Endometrium (tissue), 2 donors: ENCODE data around the gene WDR31.
"Not testable (repeated sequence)": the region's sequence is repeated elsewhere in the genome, so short reads cannot be mapped to it uniquely, and the experiment has no call there.

Source experiments
- FAIRE-seq: peaks from 2 replicates; lab custom pipeline; 2012; peaks lifted over from hg19 to GRCh38; lab: Jason Lieb, UNC
- donor health status: control.
- donor health status: control.

WDR31 gene

GRCh38 chr9:113368982-113369854 lies 29.1 kb upstream of the WDR31 start:
- no peak for FAIRE-seq

- no peak for FAIRE-seq
Observed at GRCh38 chr9:113368348-113368981, 28.4 kb upstream of the WDR31 start.

DNA sequence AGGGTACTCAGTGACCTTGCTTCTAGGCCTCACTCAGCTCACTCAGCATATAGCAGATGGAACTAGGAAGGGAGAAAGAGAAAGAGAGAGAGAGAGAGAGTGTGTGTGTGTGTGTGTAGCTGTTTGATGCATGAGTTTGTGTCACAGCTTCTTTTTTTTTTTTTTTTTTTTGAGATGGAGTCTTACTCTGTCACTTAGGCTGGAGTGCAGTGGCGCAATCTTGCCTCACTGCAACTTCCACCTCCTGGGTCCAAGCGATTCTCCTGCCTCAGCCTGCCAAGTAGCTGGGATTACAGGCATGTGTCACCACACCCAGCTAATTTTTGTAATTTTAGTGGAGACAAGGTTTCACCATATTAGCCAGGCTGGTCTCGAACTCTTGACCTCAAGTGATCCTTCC lies 25.6 kb upstream of the WDR31 start:
- not testable (repeated sequence) for FAIRE-seq

DNA sequence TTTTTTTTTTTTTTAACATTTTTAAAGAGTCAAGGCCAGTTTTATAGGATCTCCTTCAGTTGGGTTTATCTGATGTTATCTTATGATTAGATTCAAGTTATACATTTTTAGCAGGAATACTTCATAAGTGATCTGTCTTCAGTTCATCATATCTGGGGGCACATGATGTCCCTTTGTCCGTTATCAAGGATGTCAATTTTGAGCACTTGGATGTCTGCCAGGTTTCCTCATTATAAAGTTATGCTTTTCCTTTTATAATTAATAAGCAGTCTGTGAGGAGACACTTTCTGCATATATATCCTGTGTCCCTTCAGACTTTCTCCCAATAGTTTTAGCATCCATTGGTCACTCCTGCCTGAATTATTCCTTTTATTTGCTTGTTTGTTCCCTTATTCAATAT lies 24.9 kb upstream of the WDR31 start:
- FAIRE-seq: no peak

DNA sequence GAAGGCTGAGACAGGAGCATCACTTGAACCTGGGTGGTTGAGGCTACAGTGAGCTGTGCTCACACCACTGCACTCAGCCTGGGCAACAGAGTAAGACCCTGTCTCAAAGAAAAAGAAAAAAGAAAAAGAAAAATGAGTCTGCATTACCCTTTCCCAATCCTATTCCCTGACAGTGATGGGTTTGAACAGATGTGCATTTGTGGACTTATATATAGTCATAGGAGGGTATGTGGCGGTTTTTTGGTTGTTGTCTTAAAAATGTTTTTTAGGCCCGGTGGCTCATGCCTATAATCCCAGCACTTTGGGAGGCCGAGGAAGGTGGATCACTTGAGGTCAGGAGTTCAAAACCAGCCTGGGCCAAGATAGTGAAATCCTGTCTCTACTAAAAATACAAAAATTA lies 23.3 kb upstream of the WDR31 start:
- FAIRE-seq: no peak

DNA sequence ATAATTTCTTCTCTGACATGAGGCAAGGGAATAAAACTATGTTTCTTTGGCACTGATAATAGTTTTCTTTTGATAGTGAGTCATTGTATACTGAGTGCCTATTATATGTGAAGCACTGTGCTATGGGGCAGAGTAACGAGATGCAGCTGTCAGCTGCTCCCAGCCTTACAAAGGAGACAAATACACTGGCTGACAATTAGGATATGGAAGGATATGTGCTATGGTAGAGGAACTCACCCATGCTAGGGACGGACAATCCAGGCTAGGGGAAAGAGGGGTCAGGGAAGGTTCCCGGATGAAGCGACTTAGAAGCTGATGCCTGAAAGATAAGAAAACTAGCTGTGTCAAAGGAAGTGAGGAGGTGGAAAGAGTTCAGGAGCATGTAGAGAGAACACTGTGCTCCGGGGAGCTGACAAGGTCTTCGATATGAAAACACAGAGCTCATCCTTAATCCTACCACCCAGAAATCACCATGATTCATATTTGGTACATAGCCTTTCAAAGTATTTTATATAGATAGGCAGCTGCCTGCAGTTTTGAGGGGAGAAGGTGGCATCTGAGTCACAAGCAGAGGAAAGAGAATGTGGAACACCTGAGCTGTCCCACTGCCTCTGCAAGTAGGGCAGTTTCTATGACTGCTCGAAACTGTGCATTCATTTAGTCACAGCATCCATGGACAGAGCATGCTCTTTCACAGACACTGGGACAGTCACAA lies 21.4 kb upstream of the WDR31 start:
- FAIRE-seq: no peak

- FAIRE-seq: no peak
Observed at GRCh38 chr9:113360242-113360842, 20.3 kb upstream of the WDR31 start.

DNA sequence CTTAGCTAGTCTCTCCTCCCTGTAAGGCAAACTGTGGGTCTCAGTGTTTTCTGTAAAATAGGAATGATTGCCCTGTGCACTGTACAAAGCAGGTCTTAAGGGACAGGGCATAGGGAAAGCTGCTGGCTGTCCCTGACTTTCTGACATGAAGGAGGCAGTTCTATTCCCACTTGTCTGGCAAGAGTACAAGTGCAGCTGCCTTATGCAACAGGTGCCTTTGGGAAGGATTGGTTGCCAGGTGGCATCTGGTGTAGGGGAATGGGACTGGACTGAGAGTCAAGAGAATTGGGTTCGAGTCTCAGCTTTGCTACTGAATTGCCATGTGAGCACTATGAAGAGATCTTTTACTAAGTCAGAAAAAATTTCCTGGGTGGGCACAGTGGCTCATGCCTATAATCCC lies 19.3 kb upstream of the WDR31 start:
- FAIRE-seq: no peak

DNA sequence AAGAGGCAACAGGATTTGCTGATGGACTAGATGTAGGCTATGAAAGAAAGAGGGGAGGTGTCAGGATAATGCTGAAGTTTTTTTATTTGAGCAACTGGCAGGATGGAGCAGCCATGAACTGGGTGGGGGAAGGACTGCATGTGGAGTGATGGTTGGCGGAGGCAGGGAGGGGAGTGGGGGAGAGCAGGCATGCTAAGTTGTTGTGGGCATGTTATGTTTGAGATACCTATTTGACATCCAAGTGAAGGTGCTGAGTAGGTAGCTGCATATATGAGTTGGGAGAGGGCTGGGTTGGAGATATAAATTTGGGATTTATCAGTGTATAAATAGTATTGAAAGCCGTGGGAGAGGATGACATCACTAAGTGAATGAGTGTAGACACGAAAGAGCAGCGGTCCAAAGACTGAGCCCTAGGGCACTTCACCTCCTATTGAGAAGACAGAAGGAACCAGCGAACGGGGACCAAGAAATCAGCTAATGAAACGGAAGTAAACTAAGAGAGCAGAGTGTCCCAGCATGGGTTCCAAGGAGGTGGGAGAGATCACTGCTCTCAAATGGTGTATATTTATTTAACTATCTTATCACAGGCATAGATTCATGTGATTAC lies 16.7 kb upstream of the WDR31 start:
- FAIRE-seq: no peak

- no peak for FAIRE-seq
Observed at GRCh38 chr9:113355040-113355596, 15.0 kb upstream of the WDR31 start.

GRCh38 chr9:113352411-113352810 lies 12.3 kb upstream of the WDR31 start:
- FAIRE-seq: no peak

GRCh38 chr9:113352006-113352405 lies 11.9 kb upstream of the WDR31 start:
- no peak for FAIRE-seq

- no peak for FAIRE-seq
Observed at GRCh38 chr9:113350937-113351336, 10.9 kb upstream of the WDR31 start.

DNA sequence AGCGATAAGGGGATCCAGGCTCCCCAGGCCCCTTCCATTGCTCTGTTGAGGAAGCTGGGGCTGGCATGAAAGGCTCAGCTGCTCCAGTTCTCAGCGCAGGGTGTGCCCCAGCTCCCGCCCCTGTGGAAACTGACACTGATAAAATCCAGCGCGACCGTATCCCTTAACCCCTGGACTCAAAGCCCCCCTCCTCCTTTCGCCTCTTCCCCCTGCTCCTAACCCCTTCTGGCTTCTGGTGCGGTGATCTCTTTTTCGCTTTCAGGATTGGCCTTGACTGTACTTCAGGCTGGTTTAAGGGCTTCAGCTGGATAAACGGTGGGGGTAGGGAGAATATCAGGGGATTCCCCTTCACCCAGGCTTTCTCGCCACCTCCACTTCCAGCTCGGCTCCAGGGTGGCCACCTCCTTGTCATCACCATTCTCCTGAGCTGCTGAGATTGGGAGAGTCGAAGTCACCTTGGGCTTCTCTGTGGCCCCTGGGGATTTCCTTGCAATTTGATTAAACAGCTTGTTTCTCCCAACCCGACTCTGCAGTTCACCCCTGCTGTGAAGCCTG lies 10.1 kb upstream of the WDR31 start:
- FAIRE-seq: no peak

- no peak for FAIRE-seq
Observed at GRCh38 chr9:113349445-113350094, 9.5 kb upstream of the WDR31 start, which contains the start of gene BSPRY. BSPRY (plus strand) TSS chr9:113349541; CDS start chr9:113349580, 39 bp downstream.

GRCh38 chr9:113349066-113349444 lies 9.0 kb upstream of the WDR31 start:
- FAIRE-seq: no peak

GRCh38 chr9:113348437-113348836 lies 8.4 kb upstream of the WDR31 start:
- no peak for FAIRE-seq

GRCh38 chr9:113345671-113346070 lies 5.6 kb upstream of the WDR31 start:
- no peak for FAIRE-seq

DNA sequence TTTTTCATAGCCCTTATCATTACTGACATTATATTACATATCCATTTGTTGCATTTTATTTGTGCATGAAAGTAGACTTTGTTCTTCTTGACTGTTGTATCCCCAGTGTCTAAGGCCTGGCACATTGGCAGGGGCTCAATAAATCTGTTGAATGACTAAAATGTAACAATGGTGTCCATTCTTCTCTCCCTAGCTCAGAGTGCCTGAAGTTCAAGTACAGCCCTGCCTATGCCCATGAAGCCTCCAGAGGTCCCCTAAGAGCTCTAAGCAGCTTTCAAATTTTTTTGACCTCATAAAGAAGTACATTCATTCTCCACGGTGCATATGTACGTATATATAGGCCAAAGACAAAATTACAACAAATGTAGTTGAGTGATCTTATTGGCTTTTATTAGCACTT lies 5.1 kb upstream of the WDR31 start:
- no peak for FAIRE-seq

- FAIRE-seq: no peak
Observed at GRCh38 chr9:113343732-113344231, 3.7 kb upstream of the WDR31 start.
